Liver (tissue), 9 donors: ENCODE measurements around the gene PTCSC3. TPM values are rescaled to one million over a fixed set of nuclear protein-coding genes. Genes with fewer than 3 reads are reported as not detected.

Source experiments
- DNase-seq: peaks from one replicate; pipeline ENCODE4 v3.0.0-alpha.2; 2017; ENCODE audit warnings: low spot score
- H3K27ac ChIP-seq, 2 donors: one replicate each; pipeline ENCODE4 v1.7.0; 2013; ENCODE audit warnings: inconsistent platforms in 2 of 2, low read length in 2 of 2, control low read depth in 1 of 2, low read depth in 1 of 2, mild to moderate bottlenecking in 1 of 2
- H3K27me3 ChIP-seq, 4 donors: one replicate each; pipeline versions ENCODE4 v1.6.1 to v1.7.0; 2013; ENCODE audit warnings: low read length in 3 of 4, inconsistent platforms in 1 of 4, mild to moderate bottlenecking in 1 of 4, moderate library complexity in 1 of 4; ENCODE audit not compliant: control insufficient read depth in 4 of 4, insufficient read depth in 4 of 4
- H3K36me3 ChIP-seq, 4 donors: one replicate each; pipeline versions ENCODE4 v1.6.1 to v1.7.0; 2013; ENCODE audit warnings: low read length in 3 of 4, mild to moderate bottlenecking in 3 of 4, low read depth in 1 of 4, moderate library complexity in 1 of 4; ENCODE audit not compliant: control insufficient read depth in 4 of 4, insufficient read depth in 3 of 4
- H3K4me1 ChIP-seq, 4 donors: one replicate each; pipeline versions ENCODE4 v1.6.1 to v1.7.0; 2013; ENCODE audit warnings: low read length in 3 of 4, mild to moderate bottlenecking in 3 of 4, moderate library complexity in 1 of 4; ENCODE audit not compliant: control insufficient read depth in 4 of 4, insufficient read depth in 4 of 4
- H3K4me3 ChIP-seq, 3 donors: one replicate each; pipeline versions ENCODE4 v1.6.1 to v1.7.0; 2013; ENCODE audit warnings: low read length in 3 of 3, control low read depth in 1 of 3, low read depth in 1 of 3, mild to moderate bottlenecking in 1 of 3
- H3K9ac ChIP-seq, 2 donors: one replicate each; pipeline ENCODE4 v1.7.0; 2013; ENCODE audit warnings: low read length in 2 of 2, mild to moderate bottlenecking in 2 of 2, moderate library complexity in 2 of 2, control low read depth in 1 of 2, low read depth in 1 of 2
- H3K9me3 ChIP-seq, 4 donors: one replicate each; pipeline versions ENCODE4 v1.6.1 to v1.7.0; 2013; ENCODE audit warnings: low read length in 3 of 4; ENCODE audit not compliant: control insufficient read depth in 4 of 4
- ATF3 ChIP-seq: IDR thresholded peaks from 2 replicates; pipeline ENCODE4 v1.6.1; 2016; ENCODE audit warnings: antibody characterized with exemption
- FOXA1 ChIP-seq: IDR thresholded peaks from 2 replicates; pipeline ENCODE4 v1.6.1; 2016; ENCODE audit warnings: antibody characterized with exemption
- FOXA2 ChIP-seq: IDR thresholded peaks from 2 replicates; pipeline ENCODE4 v1.6.1; 2016; ENCODE audit warnings: antibody characterized with exemption
- GABPA ChIP-seq, 2 donors: IDR thresholded peaks in 1 of 2; conservative IDR thresholded peaks in 1 of 2; 2 replicates each; pipeline ENCODE4 v1.6.1; 2016; ENCODE audit warnings: antibody characterized with exemption in 2 of 2, mild to moderate bottlenecking in 1 of 2, moderate library complexity in 1 of 2
- HNF4G ChIP-seq: IDR thresholded peaks from 2 replicates; pipeline ENCODE4 v1.6.1; 2016; ENCODE audit warnings: antibody characterized with exemption
- NR2F2 ChIP-seq: IDR thresholded peaks from 2 replicates; pipeline ENCODE4 v1.6.1; 2016; ENCODE audit warnings: antibody characterized with exemption
- SP1 ChIP-seq: IDR thresholded peaks from 2 replicates; pipeline ENCODE4 v1.6.1; 2018; ENCODE audit warnings: antibody characterized with exemption, mild to moderate bottlenecking
- TAF1 ChIP-seq: conservative IDR thresholded peaks from 2 replicates; pipeline ENCODE4 v1.6.1; 2016; ENCODE audit warnings: antibody characterized with exemption, mild to moderate bottlenecking
- WGBS: extraction: QIAGEN DNeasy Blood & Tissue Kit; methylation state at CpG from one replicate; pipeline ENCODE4 v1.1.7; 2013; 5-methylcytosine and 5-hydroxymethylcytosine counted together
- polyA plus RNA-seq, 2 donors: library from polyadenylated mRNA; stranded (reverse) in 1 of 2; unstranded in 1 of 2; fragments of 200-250 nt in 1 of 2; fragments of >200 nt in 1 of 2; fragmentation: Nextera tagmentation in 1 of 2; extraction: Ambion mirVana in 1 of 2; gene quantifications; one replicate each; pipeline versions ENCODE4 v1.2.1 to v1.2.3, GENCODE V29; 2013 to 2015
- total RNA-seq, 2 donors: library from RNA; depleted of rRNA; stranded (reverse); fragments of >200 nt; gene quantifications; one replicate each; pipeline ENCODE4 v1.2.3, GENCODE V29; 2014
- TF ChIP-seq, protein P1 (sequence below): IDR thresholded peaks from 2 replicates; pipeline ENCODE4 v1.6.1; 2016; ENCODE audit warnings: antibody characterized with exemption, mild to moderate bottlenecking
- TF ChIP-seq, protein P2 (sequence below): IDR thresholded peaks from 2 replicates; pipeline ENCODE4 v1.6.1; 2016; ENCODE audit warnings: antibody characterized with exemption
- donor health status: healthy.
- donor health status: healthy.
- donor health status: healthy.
- donor health status: healthy.
- donor health status: healthy.

PTCSC3 gene
- total and polyA plus RNA-seq, 4 donors = not detected

- no peaks in the 10 kb centered on the region for H3K4me1 ChIP-seq
- no peaks in the 10 kb centered on the region for H3K9me3 ChIP-seq
- H3K27me3 ChIP-seq = peaks cover 0 to 15% (median 0%) of the 10 kb centered on the region in 4 donors
- 59% methylated on average over 1 of the region's 1 CpG for WGBS
- H3K9ac ChIP-seq = no peak overlapping the region
- DNase-seq = no peak
- no peak overlapping the region for H3K27ac ChIP-seq
- no peaks in the 10 kb centered on the region for H3K36me3 ChIP-seq
- no peak overlapping the region for H3K4me3 ChIP-seq
- TF ChIP-seq ATF3 (no peak), FOXA2 (no peak), FOXA1 (no peak)
- TF ChIP-seq, protein P1, sequence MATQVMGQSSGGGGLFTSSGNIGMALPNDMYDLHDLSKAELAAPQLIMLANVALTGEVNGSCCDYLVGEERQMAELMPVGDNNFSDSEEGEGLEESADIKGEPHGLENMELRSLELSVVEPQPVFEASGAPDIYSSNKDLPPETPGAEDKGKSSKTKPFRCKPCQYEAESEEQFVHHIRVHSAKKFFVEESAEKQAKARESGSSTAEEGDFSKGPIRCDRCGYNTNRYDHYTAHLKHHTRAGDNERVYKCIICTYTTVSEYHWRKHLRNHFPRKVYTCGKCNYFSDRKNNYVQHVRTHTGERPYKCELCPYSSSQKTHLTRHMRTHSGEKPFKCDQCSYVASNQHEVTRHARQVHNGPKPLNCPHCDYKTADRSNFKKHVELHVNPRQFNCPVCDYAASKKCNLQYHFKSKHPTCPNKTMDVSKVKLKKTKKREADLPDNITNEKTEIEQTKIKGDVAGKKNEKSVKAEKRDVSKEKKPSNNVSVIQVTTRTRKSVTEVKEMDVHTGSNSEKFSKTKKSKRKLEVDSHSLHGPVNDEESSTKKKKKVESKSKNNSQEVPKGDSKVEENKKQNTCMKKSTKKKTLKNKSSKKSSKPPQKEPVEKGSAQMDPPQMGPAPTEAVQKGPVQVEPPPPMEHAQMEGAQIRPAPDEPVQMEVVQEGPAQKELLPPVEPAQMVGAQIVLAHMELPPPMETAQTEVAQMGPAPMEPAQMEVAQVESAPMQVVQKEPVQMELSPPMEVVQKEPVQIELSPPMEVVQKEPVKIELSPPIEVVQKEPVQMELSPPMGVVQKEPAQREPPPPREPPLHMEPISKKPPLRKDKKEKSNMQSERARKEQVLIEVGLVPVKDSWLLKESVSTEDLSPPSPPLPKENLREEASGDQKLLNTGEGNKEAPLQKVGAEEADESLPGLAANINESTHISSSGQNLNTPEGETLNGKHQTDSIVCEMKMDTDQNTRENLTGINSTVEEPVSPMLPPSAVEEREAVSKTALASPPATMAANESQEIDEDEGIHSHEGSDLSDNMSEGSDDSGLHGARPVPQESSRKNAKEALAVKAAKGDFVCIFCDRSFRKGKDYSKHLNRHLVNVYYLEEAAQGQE = no peak
These were observed 3.4 kb downstream of the PTCSC3 start for GRCh38 chr14:36173161-36173560.

- Histone ChIP-seq H3K27me3 (peaks cover 0 to 15% (median 0%) of the 10 kb centered on the region in 4 donors), H3K9ac (no peak overlapping the region), H3K27ac (no peak overlapping the region), H3K4me3 (no peak overlapping the region), H3K36me3 (no peaks in the 10 kb centered on the region), H3K9me3 (no peaks in the 10 kb centered on the region), H3K4me1 (no peaks in the 10 kb centered on the region)
- no peak for TF ChIP-seq GABPA (IDR thresholded peaks at IDR 0.05 in 1 of 2, conservative IDR thresholded peaks at IDR 0.05 in 1 of 2)
- TF ChIP-seq NR2F2 = no peak
- TF ChIP-seq TAF1 = no peak
- TF ChIP-seq SP1 = no peak
- TF ChIP-seq ATF3 = no peak
- TF ChIP-seq FOXA1 = no peak
- no peak for TF ChIP-seq HNF4G
- TF ChIP-seq, protein P1 = no peak
- TF ChIP-seq, protein P2, sequence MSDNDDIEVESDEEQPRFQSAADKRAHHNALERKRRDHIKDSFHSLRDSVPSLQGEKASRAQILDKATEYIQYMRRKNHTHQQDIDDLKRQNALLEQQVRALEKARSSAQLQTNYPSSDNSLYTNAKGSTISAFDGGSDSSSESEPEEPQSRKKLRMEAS = no peak
- WGBS = 48% methylated on average over 3 of the region's 3 CpGs
- no peak for DNase-seq
These were observed 4.9 kb downstream of the PTCSC3 start for GRCh38 chr14:36171607-36172006.
